SKM-1 (cell line): Measurements from ENCODE around the gene PHLDB1.
"Not testable (repeated sequence)": the region's sequence is repeated elsewhere in the genome, so short reads cannot be mapped to it uniquely, and the experiment has no call there.

Experiments
- DNase-seq: peaks from one replicate; lab custom pipeline; 2025; ENCODE audit not compliant: unreplicated experiment; lab: John Stamatoyannopoulos, UW

PHLDB1 gene

GRCh38 chr11:118607401-118608359 lies at the start of gene PHLDB1:
Gene PHLDB1 (plus strand): TSS chr11:118607615. CDS start chr11:118613837, 6,222 bp downstream.
- DNase-seq = no peak

DNA sequence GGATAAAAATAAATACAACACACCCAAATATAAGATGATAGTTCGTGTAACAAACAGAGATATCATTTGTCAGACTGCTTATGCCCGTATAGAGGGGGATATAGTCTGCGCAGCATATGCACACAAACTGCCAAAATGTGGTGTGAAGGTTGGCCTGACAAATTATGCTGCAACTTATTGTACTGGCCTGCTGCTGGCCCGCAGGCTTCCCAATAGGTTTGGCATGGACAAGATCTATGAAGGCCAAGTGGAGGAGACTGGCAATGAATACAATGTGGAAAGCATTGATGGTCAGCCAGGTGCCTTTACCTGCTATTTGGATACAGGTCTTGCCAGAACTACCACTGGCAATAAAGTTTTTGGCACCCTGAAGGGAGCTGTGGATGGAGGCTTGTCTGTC lies 46.6 kb upstream of the PHLDB1 start:
- no peak for DNase-seq

GRCh38 chr11:118565051-118565450 lies 42.4 kb upstream of the PHLDB1 start:
- no peak for DNase-seq

GRCh38 chr11:118569670-118570069 lies 37.7 kb upstream of the PHLDB1 start:
- DNase-seq = no peak

DNA sequence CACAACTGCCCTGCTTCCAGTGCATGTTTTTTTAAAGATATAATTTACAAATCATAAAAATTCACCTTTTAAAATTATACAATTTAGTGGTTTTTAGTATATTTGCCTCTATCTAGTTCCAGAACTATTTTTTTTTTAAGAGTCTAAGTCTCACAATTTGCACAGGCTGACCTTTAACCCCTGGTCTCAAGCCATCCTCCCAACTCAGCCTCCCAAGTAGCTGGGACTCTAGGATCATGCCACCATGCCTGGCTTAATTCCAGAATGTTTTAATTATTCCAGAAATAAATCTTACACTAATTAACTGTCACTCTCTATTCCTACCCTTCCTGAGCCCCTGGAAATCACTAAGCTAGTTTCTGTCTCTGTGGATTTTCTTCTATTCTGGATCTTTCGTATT lies 36.6 kb upstream of the PHLDB1 start:
- no peak for DNase-seq

GRCh38 chr11:118571701-118572060 lies 35.7 kb upstream of the PHLDB1 start:
- DNase-seq = not testable (repeated sequence)

- DNase-seq = peak; percentile 52
Measured at GRCh38 chr11:118572061-118572980, 35.1 kb upstream of the PHLDB1 start, which contains the start of gene ARCN1. Gene ARCN1 (plus strand): TSS chr11:118572409. CDS start chr11:118572548, 139 bp downstream.

DNA sequence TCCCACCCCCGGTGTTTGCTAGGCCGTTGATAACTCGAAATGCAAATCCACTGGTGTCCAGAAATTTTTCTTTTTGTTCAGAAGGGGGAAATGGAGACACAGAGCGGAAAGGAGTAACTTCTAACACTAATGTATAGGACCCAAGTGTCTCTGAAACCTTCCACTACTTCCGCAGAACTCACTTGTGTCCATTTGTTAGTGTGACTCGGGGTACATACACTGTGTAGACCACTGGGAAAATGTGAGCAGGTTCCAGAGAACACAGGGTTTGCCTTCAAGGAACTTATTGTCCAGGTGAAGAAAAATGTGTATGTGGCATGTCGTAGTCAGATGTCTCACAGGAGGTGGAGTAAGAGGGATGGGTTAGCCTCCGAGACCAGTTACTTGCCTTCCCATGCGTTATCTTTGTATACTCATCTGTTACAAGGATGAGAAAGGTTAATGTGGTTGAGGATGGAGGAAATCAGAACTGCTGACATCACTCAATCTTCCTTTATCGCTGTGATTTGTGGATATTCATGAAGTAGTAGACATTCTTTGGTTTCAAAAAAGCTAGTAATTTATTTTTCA lies 34.3 kb upstream of the PHLDB1 start:
- no peak for DNase-seq

DNA sequence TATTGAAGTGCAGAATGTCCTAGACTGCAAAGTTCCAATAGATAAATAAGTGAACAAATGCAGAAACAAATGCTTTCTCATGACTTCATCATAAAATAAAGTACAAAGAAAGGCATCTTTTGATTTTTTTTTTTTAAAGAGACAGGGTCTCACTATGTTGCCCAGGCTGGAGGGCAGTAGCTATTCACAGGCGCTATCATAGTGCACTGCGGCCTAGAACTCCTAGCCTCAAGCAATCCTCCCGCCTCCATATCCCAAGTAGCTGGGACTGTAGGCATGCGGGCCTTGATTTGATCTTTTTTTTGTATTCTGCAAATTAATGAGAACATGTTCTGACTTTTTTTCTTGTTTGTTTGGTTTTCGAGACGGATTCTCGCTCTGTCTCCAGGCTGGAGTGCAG lies 32.8 kb upstream of the PHLDB1 start:
- DNase-seq = no peak

DNA sequence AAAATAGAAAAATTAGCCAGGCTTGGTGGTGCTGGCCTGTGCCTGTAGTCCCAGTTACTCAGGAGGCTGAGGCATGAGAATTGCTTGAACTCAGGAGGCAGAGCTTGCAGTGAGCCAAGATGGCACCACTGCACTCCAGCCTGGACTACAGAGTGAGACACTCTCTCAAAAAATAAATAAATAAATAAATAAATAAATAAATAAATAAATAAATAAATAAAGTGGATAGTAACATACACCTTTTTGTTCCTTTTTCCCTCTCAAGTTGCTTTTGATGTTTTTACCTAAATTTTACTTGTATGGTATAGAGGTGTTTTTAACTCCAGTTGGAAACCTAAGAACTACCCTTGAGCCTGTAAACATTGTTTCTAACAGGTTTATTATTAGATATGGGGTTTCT lies 29.4 kb upstream of the PHLDB1 start:
- DNase-seq = not testable (repeated sequence)

- DNase-seq = no peak
Measured at GRCh38 chr11:118581057-118581456, 26.4 kb upstream of the PHLDB1 start.

- DNase-seq = no peak
Measured at GRCh38 chr11:118587952-118588351, 19.5 kb upstream of the PHLDB1 start.

- DNase-seq = no peak
Measured at GRCh38 chr11:118592616-118593367, 14.6 kb upstream of the PHLDB1 start.

DNA sequence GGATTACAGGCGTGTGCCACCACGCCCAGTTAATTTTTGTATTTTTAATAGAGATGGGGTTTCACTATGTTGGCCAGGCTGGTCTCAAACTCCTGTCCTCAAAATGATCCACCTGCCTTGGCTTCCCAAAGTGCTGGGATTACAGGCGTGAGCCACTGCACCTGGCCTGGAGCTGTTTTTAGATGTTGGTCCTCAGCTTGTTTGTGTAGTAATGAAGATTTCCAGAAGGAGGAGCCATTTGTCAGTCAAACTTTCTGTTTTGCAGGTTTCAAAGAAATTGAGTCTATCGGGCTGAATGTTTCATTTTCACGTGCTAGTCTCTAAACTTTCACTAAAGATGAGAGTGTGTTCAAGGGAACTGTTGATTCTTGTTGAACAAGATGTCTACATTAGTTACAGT lies 12.4 kb upstream of the PHLDB1 start:
- DNase-seq = not testable (repeated sequence)

DNA sequence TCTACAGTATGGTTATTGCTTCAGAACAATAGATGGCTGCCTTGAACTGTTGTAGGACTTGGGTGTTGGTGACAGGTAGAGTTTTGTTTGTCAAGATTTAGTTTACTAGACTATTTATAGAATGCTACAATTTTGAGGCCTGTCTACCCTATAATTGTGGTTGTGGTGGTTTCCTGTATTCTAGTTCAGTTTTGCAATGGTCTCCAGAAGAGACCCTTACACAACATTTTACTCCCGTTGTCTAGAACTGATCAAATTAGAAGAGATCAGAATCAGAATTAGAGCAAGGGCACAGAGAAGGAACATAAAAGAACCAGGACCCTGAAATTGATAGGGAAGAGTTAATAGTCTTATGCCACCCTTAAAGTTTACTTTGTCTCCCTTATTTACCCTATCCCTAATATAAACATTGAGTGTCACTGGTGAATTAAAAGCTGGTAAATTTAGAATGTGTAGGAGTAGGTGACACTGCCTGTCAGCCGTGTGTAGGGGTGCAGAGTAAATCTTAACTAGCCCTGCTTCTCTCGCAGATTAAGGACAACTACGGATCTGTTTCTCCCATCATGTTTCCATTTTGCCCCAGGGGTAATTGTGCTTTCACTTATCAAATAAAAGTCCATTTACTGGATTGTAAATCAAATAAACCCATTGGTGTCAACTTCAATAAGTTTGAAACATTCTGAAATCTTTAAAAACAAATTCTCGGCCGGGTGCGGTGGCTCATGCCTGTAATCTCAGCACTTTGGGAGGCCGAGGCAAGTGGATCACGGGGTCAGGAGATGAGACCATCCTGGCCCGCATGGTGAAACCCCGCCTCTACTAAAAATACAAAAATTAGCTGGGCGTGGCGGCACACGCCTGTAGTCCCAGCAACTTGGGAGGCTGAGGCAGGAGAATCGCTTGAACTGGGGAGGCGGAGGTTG lies 10.9 kb upstream of the PHLDB1 start:
- DNase-seq = no peak

- DNase-seq = no peak
Measured at GRCh38 chr11:118597556-118597955, 9.9 kb upstream of the PHLDB1 start.

- no peak for DNase-seq
Measured at GRCh38 chr11:118602331-118602730, 5.1 kb upstream of the PHLDB1 start.

DNA sequence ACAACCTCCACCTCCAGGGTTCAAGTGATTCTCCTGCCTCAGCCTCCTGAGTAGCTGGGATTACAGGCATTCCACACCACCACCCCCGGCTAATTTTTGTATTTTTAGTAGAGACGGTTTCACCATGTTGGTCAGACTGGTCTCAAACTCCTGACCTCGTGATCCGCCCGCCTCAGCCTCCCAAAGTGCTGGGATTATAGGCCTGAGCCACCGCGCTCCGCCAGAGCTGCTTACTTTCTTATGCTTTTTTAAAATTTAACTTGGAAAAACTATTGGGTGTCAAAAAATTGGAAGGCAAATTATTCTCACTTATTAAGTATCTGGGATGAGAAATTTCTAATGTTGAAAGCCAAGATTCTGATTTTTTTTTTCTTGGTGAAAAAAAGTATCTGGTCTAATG lies 3.7 kb upstream of the PHLDB1 start:
- DNase-seq = not testable (repeated sequence)

DNA sequence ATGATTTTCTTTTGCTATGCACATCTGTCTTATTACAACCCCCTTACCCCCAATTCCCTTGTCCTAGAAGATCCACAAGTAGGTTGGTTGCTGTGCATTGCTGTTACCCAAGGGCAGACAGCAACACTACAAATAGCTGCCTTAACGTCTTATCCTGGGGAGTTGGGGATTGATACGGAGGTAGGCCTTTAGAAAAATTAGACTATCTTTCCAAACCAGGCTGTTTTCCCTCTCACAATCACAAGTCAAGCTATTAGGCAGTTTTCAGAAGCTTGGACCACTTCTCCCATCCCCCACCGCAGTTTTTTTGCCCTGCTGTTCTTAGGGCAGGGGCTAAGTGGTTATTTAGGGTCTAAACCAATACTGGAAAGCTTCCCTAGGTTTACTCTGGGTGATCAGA lies 2.8 kb upstream of the PHLDB1 start:
- DNase-seq = no peak
